Measurements from ENCODE around the gene CDK13.
"Not testable (repeated sequence)": the region's sequence is repeated elsewhere in the genome, so short reads cannot be mapped to it uniquely, and the experiment has no call there.

CDK13 gene

DNA sequence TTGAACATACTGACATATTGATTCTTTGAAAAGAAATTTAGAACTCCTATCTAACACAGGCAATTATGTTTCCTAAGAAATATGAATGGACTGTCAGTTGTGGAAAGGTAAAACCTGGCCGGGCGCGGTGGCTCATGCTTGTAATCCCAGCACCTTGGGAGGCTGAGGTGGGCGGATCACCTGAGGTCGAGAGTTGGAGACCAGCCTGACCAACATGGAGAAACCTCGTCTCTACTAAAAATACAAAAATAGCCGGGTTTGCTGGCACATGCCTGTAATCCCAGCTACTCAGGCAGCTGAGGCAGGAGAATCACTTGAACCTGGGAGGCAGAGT lies 198.2 kb downstream of the CDK13 start:
- not testable (repeated sequence) for DNase-seq (ENCODE audit: low read depth)

DNA sequence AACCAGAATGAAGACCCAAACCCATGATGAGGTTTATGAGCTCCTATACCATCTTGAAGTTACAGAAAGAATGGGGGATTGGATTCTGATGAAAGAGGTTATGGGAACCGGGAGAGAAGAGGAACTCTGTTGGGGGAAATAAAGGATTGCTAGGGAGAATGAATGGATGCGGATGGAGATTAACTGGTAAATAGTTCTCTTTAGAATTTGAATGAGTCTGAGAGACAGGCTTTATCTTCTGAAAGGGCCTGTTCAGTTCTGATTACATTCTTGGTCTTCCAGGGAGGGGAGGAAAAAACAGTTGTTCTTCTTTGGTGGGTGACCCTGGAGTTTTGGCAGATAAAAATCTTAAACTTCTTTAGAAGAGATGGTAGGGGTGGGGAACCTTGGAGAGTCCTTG lies 198.6 kb downstream of the CDK13 start:
- DNase-seq (ENCODE audit: low read depth): no peak
